ENCODE measurements around the gene MACROH2A1.

DNA sequence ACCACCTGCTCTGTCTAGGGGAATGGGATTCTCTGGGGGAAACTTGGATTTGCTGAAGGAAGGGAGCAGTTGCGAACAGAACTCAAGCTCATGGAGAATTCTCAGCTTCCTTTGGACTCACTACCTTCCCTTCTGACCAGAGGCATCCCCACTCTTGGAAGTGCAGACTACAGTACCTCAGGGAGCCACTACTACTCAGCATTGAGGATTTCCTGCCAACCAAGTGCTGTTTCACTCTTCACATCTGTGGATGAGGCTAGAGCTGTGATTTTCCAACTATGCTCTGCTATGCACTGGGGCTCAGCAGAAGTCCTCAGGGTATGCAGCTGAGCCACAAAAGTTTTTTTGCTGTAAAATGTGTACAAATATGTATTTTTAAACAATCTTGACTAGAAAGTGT, 43.9 kb downstream of the MACROH2A1 start:
- TF ChIP-seq, protein P1, sequence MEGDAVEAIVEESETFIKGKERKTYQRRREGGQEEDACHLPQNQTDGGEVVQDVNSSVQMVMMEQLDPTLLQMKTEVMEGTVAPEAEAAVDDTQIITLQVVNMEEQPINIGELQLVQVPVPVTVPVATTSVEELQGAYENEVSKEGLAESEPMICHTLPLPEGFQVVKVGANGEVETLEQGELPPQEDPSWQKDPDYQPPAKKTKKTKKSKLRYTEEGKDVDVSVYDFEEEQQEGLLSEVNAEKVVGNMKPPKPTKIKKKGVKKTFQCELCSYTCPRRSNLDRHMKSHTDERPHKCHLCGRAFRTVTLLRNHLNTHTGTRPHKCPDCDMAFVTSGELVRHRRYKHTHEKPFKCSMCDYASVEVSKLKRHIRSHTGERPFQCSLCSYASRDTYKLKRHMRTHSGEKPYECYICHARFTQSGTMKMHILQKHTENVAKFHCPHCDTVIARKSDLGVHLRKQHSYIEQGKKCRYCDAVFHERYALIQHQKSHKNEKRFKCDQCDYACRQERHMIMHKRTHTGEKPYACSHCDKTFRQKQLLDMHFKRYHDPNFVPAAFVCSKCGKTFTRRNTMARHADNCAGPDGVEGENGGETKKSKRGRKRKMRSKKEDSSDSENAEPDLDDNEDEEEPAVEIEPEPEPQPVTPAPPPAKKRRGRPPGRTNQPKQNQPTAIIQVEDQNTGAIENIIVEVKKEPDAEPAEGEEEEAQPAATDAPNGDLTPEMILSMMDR (IDR thresholded peaks at IDR 0.05): peak in 1 of 5 experiments; percentile 10
- no peak for TF ChIP-seq POLR2A (IDR thresholded peaks at IDR 0.05)
